Heart left ventricle (tissue), 13 donors: ENCODE results near the gene G0S2.

Source experiments
- CTCF ChIP-seq, 12 donors: fragments of 200-600 bp; sonication (generic) in 4 of 12; IDR thresholded peaks; one replicate each; pipeline versions ENCODE4 v1.5.0 to v1.8.0; 2018 to 2022; ENCODE audit warnings: antibody characterized with exemption in 12 of 12, mild to moderate bottlenecking in 5 of 12
- POLR2A ChIP-seq, 2 donors: fragments of 450-650 bp; IDR thresholded peaks; one replicate each; pipeline ENCODE4 v1.6.1; 2017; ENCODE audit warnings: antibody characterized with exemption in 2 of 2, mild to moderate bottlenecking in 2 of 2, moderate library complexity in 2 of 2
- donor health status: ischemic (EF 13 %, LVEDD 7.1; RV severe dilation, severe dysfunction).
- donor health status: DM: no; HTN: yes; CAD: no.
- donor health status: DM: no; HTN: no; CAD: no.
- donor health status: ischemic (EF 25% LVEDD 6.9; RV normal size, moderate dysfunction).
- donor health status: ischemic (EF 25% LVEDD 5.7; RV mildly dilated, moderate dysfunction).
- donor health status: ischemic (EF 35%, LVEDD 5.7; RV mildly dilated, moderate dysfunction).
- donor health status: nonischemic (EF 11% LVEDD 7.7; RV severe dilation, severe dysfunction).
- donor health status: DM: yes; HTN: yes; CAD: no.
- donor health status: PGD.
- donor health status: ischemic (EF 29% LVEDD 5.4; RV normal size, mild dysfunction).
- donor health status: nonischemic (EF 23%, LVEDD 6.1; RV moderate dilation, normal function).

GRCh38 chr1:209634005-209634737, 41.0 kb upstream of the G0S2 start:
- TF ChIP-seq CTCF (IDR thresholded peaks at IDR 0.05) (no peak), POLR2A (IDR thresholded peaks at IDR 0.05) (no peak)
